Sigmoid colon (tissue), 7 donors: Measurements from ENCODE around the gene ACSL6. TPM values are rescaled to one million over a fixed set of nuclear protein-coding genes. Genes with fewer than 3 reads are reported as not detected.

ENCODE experiments used
- DNase-seq: peaks from one replicate; pipeline ENCODE4 v3.0.0-alpha.2; 2019
- H3K27ac ChIP-seq, 4 donors: fragments of 200-600 bp; sonication (generic); one replicate each; pipeline ENCODE4 v1.5.1; 2016 to 2019; ENCODE audit warnings: mild to moderate bottlenecking in 1 of 4
- H3K27me3 ChIP-seq, 3 donors: fragments of 200-600 bp; sonication (generic); one replicate each; pipeline ENCODE4 v1.5.1; 2019; ENCODE audit warnings: mild to moderate bottlenecking in 1 of 3
- H3K36me3 ChIP-seq, 4 donors: fragments of 200-600 bp; sonication (generic); one replicate each; pipeline ENCODE4 v1.5.1; 2016 to 2019
- H3K4me1 ChIP-seq, 4 donors: fragments of 200-600 bp; sonication (generic); one replicate each; pipeline ENCODE4 v1.5.1; 2017 to 2019
- H3K4me3 ChIP-seq, 4 donors: fragments of 200-600 bp; sonication (generic); one replicate each; pipeline ENCODE4 v1.5.1; 2017 to 2019; ENCODE audit warnings: mild to moderate bottlenecking in 2 of 4, moderate library complexity in 1 of 4
- H3K9me3 ChIP-seq, 4 donors: fragments of 200-600 bp in 3 of 4; sonication (generic) in 3 of 4; one replicate each; pipeline versions ENCODE4 v1.5.1 to v1.6.1; 2013 to 2019
- CTCF ChIP-seq, 4 experiments: fragments of 450-650 bp in 3 of 4; fragments of 200-600 bp in 1 of 4; IDR thresholded peaks; one replicate each; pipeline ENCODE4 v1.5.1; 2016 to 2019; ENCODE audit warnings: antibody characterized with exemption in 4 of 4, mild to moderate bottlenecking in 3 of 4, moderate library complexity in 2 of 4
- EP300 ChIP-seq, 4 donors: sonication (generic); formaldehyde crosslinking; IDR thresholded peaks; one replicate each; pipeline ENCODE4 v1.6.1; 2017; ENCODE audit warnings: antibody characterized with exemption in 4 of 4
- POLR2A ChIP-seq, 2 donors: fragments of 450-650 bp; IDR thresholded peaks; one replicate each; pipeline ENCODE4 v1.6.1; 2016; ENCODE audit warnings: antibody characterized with exemption in 2 of 2, mild to moderate bottlenecking in 2 of 2, moderate library complexity in 2 of 2
- POLR2AphosphoS5 ChIP-seq, 4 donors: sonication (generic); formaldehyde crosslinking; IDR thresholded peaks; one replicate each; pipeline ENCODE4 v1.6.1; 2017; ENCODE audit warnings: antibody characterized with exemption in 4 of 4
- WGBS, 2 donors: extraction: QIAGEN DNeasy Blood & Tissue Kit; methylation state at CpG; one replicate each; pipeline ENCODE4 v1.1.7; 2013; 5-methylcytosine and 5-hydroxymethylcytosine counted together
- intact Hi-C: fragments of 100-400 bp; cut with DNase I; formaldehyde crosslinking; loops from one replicate; pipeline ENCODE4 v1.15.1; 2023
- polyA plus RNA-seq, 3 donors: library from polyadenylated mRNA; stranded (reverse); fragments of 200-250 nt; gene quantifications; one replicate each; pipeline ENCODE4 v1.2.3, GENCODE V29; 2013
- total RNA-seq, 4 donors: library from RNA; depleted of rRNA; stranded (reverse); fragments of >200 nt; gene quantifications; one replicate each; pipeline ENCODE4 v1.1.0, GENCODE V29; 2016
- donor health status: healthy with polysubstance abuse.
- donor health status: Bipolar disorder and iron deficiency.
- donor health status: healthy.

The ACSL6 gene
- total and polyA plus RNA-seq, 7 donors: 0.16 to 5.5 (median 1.8) TPM; not detected in 2

DNA sequence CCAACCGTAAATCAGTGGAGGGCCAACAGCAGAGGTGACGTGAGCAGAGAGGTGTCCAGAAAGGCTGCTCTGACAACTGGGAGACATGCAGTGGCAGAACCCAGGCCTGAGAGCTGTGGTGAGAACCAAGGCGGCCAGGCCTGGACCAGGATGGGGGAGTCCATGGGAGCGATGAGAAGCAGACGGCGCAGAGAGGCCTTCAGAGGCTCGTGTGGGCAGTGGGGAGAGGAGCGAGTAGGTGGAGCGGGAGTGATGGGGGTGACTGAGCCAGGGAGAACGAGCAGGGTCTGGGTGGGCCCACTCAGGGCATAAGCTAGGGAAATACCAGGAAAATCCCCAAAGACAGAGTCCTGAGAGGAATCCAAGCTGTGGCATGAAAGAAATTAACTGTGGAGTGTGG, 41.1 kb upstream of the ACSL6 start:
- 78 to 79% methylated on average over 10 of the region's 10 CpGs for WGBS, 2 donors
- TF ChIP-seq CTCF (IDR thresholded peaks at IDR 0.05) (no peak), EP300 (IDR thresholded peaks at IDR 0.05) (no peak), POLR2AphosphoS5 (IDR thresholded peaks at IDR 0.05) (no peak), POLR2A (IDR thresholded peaks at IDR 0.05) (no peak)
- intact Hi-C loops: no loop called here
- Histone ChIP-seq H3K27ac (no peak overlapping the region), H3K4me1 (no peaks in the 10 kb centered on the region), H3K4me3 (no peak overlapping the region), H3K36me3 (no peaks in the 10 kb centered on the region), H3K9me3 (no peaks in the 10 kb centered on the region), H3K27me3 (no peaks in the 10 kb centered on the region)
- DNase-seq: no peak

- Histone ChIP-seq H3K4me3 (no peak overlapping the region), H3K9me3 (no peaks in the 10 kb centered on the region), H3K27me3 (no peaks in the 10 kb centered on the region), H3K27ac (no peak overlapping the region), H3K4me1 (no peaks in the 10 kb centered on the region), H3K36me3 (no peaks in the 10 kb centered on the region)
- TF ChIP-seq EP300 (IDR thresholded peaks at IDR 0.05): no peak
- TF ChIP-seq CTCF (IDR thresholded peaks at IDR 0.05): no peak
- TF ChIP-seq POLR2AphosphoS5 (IDR thresholded peaks at IDR 0.05): no peak
- TF ChIP-seq POLR2A (IDR thresholded peaks at IDR 0.05): no peak
- intact Hi-C loops: no loop called here
- no peak for DNase-seq
- 86% methylated on average over 9 of the region's 9 CpGs for WGBS, 2 donors
Measured at GRCh38 chr5:132050661-132051552, 39.4 kb upstream of the ACSL6 start.

DNA sequence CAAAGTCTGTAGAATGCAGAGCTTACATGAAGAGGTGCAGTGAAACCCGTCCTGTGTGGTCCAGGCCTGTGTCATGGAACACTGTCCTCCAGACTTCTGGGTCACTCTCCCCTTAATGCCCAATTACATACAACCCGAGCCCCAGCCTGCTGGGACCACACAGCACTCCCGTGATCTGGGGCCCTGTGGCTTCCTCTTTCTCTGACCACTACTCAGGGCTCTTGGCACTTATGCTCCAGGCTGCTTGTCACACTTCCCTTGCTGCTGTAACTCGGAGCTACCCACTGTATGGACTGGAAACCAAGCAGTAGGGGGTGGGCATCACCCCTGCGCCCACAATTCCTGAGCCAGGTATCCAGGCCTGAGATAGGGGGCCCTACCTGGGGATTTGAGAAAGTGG, 38.7 kb upstream of the ACSL6 start:
- peak; percentile 63 for DNase-seq

GRCh38 chr5:132049559-132049958, 38.1 kb upstream of the ACSL6 start:
- Histone ChIP-seq H3K27me3 (no peaks in the 10 kb centered on the region), H3K4me3 (no peak overlapping the region), H3K36me3 (no peaks in the 10 kb centered on the region), H3K4me1 (no peaks in the 10 kb centered on the region), H3K27ac (no peak overlapping the region), H3K9me3 (no peaks in the 10 kb centered on the region)
- 93% methylated on average over 12 of the region's 12 CpGs for whole genome bisulfite sequencing, 2 donors
- DNase-seq: no peak
- no peak for TF ChIP-seq POLR2A (IDR thresholded peaks at IDR 0.05)
- no peak for TF ChIP-seq POLR2AphosphoS5 (IDR thresholded peaks at IDR 0.05)
- no peak for TF ChIP-seq EP300 (IDR thresholded peaks at IDR 0.05)
- no peak for TF ChIP-seq CTCF (IDR thresholded peaks at IDR 0.05)
- intact Hi-C loops: no loop called here

More for the DNA sequence above, 38.7 kb upstream of the ACSL6 start:
- Histone ChIP-seq H3K4me3 (no peak overlapping the region), H3K4me1 (no peaks in the 10 kb centered on the region), H3K27ac (no peak overlapping the region), H3K36me3 (no peaks in the 10 kb centered on the region), H3K27me3 (no peaks in the 10 kb centered on the region), H3K9me3 (no peaks in the 10 kb centered on the region)
- 56 to 77% methylated on average over 5 of the region's 5 CpGs for WGBS, 2 donors
- TF ChIP-seq POLR2AphosphoS5 (IDR thresholded peaks at IDR 0.05) (no peak), EP300 (IDR thresholded peaks at IDR 0.05) (no peak), CTCF (IDR thresholded peaks at IDR 0.05) (no peak), POLR2A (IDR thresholded peaks at IDR 0.05) (no peak)
- intact Hi-C loops: no loop called here
